CD4-positive, alpha-beta T cell treated with Interleukin-6 for 4 hours (primary cell): ENCODE results near the gene EGR4.

Experiments
- DNase-seq: peaks from one replicate; pipeline ENCODE4 v3.0.0-alpha.2; 2020; ENCODE audit warnings: mixed read lengths

Gene EGR4

DNA sequence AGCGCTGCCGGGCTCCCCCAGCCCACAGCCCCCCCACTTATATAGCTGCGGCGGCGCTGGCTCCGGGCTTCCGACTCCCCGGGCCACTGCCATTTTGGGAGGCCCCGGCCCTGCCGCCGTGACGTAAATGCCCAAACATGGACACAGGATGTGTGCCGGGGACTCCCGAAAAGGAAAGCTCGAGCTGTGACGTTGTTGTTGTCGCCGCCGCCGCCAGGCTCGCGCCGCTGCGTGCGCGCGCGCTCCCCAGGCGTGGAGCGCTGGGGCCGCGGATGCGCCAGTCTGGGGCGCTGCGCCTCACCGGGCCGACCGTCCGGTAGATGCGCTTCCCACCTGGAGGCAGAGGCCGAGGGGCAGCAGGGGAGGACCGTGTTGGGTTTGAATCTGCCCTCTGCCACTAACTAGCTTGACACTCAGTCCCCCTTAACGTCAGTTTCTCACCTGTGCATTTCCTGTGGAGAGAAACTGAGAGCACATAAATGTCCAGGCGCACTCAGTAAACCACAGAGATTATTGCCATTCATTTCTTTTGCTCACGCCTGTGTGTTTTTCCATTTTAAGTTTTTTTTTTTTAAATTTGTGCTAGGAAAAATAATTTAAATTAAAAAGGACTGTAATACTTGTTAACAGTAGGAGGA is at the start of gene EGR4:
Gene EGR4, minus strand, starts transcription at position 15 of the 638 bp plus-strand sequence. CDS start 231 bp downstream, outside the sequence.
- DNase-seq: peak; percentile 86

DNA sequence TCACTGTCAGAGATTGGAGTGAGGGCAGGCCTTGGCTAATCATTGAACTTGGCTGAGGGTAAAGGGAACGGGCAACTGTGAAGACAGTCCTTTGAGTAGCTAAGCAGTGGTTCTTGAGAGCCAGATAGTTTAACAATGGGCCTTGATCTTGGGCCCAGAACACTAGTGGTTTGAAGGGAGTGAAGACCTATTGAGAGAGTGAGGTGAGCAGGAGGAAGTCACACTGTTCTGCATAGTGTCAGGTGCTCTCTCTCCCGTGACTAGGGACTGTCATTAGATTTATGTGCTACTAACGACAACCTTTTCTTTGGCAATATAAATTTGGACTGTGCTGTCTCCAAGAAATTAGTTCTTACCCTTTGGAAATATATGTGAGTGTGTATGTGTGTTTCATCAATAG is 47.7 kb upstream of the EGR4 start:
- DNase-seq: no peak

DNA sequence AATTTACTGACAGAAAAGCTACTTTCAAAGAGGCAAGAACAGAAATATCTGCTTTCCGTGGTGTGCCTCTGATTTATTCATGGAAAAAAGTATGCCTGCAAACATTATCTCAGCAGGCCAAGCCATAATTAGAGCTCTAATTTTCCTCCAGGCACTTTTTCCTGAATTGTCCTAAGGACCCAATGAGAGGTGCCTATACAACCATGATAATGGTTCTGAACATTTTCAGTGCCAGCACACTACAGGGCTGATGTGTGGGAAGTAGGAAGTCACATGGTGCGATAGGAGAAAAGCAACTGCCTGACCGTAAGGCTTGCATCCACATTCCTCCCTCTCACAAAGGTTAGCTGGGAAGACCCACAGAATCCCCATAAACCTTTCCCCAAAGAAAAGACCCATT is 45.9 kb upstream of the EGR4 start:
- DNase-seq: no peak

DNA sequence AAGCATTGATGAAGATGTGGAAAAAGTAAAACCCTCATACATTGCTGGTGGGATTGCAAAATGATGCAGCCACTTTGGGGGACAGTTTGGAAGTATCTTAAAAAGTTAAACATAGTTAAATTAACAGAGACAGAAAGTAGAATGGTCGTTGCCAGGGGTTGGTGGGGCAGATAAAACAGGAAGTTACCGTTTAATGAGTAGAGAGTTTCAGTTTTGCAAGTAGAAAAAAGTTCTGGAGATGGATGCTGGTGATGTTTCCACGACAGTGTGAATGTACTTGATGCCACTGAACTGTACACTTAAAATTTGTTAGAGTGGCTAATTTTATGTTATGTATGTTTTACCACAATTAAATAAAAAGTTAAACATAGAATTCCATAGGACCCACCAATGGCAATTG is 44.5 kb upstream of the EGR4 start:
- DNase-seq: no peak

DNA sequence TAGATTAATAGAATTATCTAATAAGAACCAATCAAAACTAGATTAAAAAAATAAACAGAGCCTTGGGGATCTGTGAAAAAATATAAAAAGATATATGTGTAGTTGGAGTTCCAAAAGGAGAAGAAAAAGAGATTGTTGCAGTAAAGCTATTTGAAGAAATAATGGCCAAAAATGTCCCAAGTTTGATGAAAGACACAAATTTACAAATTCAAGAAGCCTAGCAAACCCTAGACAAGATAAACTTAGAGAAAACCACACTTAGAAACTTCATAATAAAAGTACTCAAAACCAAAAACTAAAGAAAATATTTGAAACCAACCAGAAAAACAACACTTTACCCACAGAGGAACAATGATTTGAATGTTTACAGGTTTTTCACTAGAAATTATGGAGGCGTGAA is 41.3 kb upstream of the EGR4 start:
- no peak for DNase-seq

DNA sequence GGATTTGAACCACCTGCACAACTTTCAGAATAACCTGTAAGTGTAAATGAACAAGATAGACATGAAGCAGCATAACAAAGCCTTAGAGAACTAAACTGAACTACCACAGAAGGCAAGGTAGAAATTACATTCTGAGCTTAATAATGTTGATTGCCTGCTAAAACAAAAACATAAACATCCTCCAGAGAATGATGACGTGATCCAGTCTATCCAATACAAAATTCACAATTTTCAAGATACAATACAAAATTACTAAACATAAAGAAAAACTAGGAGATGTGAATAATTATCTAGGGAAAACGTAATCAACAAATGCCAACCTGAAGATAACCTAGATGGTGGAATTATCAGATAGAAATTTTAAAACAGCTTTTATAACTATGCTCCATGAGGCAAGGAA is 40.7 kb upstream of the EGR4 start:
- DNase-seq: no peak

DNA sequence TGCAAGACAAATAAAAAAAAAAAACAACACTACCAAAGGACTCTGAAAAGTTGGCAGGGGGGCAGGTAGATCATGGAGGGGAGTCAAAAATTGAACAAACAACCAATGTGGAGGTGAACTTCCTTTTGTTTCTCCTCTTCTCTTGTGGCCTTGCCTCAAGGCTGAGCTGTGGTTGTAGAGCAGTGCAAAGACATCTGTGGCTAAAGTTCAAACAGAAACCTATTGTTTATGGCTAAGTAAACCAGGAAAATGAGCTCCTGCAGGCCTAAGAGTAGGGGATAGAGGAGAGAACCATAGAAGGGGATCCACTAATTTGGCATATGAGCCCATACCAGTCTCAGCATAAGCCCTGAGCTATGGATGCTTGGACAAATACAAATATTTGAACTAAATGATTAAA is 40.2 kb upstream of the EGR4 start:
- no peak for DNase-seq

DNA sequence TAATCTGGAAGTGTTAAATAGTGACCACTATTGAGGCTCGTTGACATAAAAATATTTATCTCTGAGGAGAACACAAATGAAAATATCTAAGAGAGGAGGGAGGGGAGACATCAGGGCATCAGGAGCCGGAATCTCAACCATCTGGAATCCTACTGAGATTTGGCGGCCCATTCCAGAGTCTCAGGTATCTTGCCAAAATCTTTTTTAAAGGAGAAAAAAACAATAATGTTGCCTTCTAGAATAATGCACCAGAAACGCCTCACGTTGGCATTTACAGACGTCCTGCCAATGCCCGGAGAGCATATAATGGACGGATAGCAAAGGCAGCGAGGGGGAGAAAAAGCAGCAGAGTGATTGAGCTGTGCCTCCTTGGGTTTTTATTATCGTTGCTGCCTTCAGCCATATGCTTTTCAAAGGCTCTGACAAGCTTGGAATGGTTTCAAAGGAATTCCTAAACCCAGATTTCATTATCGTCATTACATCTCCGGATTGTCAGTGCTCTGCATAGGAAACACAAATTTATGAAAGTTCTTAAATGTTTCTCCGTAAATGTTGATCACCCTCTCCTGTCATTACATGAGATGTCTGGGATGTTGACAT is 30.9 kb upstream of the EGR4 start:
- no peak for DNase-seq

DNA sequence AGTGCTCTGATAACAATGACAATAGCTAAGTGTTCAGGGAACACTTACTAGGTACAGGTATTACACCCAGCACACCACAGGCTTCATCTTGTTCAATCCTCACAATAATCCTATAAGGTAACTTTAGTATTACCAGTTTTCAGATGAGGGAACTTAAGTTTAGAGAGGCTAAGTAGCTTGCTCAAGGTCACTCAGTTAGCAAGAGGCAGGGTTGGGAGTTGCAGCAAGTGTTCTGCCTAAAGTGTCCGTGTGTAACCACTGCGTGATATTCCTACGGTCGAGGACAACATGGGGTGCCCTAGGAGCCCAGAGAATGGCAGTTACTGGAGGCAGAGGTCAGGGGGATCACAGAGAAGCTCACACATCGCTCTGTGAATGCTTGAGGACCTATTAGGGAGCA is 30.2 kb upstream of the EGR4 start:
- no peak for DNase-seq

DNA sequence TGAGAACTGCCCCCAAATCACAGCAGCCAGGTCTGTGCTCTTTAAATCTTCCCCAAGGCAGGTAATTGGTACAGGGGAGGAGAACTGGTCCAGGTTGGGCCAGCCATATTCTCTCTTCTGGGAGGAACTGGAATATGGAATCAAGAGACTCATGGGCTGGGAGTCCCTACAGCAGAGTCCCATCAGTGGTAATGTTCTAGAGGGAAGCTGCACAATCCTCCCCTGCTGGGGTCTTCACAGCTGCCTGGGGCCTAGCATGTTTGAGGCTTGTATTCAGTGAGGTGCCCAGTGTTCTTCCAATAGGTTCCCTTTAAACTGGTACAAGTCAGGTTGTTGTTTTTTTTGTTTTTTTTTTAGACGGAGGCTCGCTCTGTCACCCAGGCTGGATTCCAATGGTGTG is 21.1 kb upstream of the EGR4 start:
- DNase-seq: no peak

DNA sequence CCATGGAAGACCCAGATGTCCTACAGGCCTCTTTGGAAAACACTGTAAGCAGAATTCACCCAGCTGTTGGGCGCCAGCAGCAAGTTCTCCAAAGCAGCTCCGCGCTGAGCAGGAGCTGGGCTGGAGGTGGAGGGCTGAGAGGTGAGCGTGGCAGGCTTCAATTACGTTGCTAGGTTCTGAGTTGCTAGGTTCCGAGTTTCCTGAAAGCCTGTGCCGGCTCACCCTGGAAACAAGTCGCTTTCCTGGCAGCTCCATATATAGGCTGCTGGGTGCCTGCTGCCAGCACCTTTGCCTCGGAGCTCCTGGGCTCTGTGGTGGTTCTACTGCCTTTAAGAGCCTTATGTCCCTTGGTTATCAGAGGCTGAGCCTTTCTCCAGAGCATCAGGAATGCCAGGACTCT is 14.4 kb upstream of the EGR4 start:
- DNase-seq: no peak

DNA sequence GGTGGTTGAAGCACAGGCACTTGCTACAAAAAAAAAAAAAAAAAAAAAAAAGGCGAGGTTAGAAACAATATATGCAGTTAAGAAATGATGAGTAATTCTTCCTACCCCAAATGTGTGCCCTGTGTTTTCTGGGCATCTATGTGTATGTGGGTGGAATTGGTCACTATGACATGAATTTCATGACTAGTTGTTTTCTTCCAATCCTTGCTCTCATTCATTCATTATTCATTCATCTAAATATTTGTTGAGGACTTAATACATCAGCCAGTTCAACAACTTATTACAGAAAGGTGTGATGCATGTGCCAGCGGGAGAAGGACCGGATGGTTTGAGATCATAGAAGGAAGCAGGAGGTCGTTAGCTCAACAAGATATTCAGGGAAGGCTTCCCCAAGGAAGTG is 8.3 kb upstream of the EGR4 start:
- DNase-seq: no peak

DNA sequence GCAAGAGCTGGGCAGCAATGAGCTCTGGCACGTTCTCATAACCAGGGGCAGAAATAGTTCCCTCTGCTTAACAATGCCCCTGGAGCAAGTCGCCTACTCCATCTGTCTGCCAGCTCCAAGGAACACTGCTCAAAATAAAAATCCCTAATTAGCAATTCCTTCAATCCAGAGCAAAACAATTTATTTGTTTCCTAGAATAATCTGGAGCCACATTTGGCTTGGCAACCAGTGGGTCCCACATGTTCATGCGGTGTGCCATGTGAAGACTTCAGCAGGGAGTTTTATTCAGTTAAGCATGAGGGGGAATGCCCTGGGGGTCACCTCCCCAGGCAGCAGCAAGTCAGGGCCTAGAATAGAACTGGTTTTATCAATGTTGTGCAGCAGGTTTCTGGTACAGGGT is 7.6 kb upstream of the EGR4 start:
- DNase-seq: no peak

DNA sequence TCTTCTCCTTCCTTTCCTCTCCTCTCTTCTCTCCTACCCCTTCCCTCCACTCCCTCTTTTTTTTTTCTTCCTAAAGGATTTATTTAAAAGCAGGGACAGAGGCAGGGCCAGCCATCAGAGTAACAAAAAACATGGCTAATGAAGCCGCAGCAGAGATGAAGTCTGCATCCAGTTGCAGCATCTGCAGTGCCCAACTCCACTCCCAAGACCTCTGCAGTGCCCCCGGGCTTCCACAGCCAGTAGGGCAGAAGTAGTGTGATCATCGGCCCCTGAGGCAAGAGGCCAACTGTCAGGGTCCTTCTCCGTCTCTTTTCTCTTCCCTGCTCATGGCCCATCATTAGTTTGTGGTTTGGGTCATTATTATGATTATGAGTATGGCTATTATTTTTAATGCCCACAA is 4.2 kb upstream of the EGR4 start:
- no peak for DNase-seq

DNA sequence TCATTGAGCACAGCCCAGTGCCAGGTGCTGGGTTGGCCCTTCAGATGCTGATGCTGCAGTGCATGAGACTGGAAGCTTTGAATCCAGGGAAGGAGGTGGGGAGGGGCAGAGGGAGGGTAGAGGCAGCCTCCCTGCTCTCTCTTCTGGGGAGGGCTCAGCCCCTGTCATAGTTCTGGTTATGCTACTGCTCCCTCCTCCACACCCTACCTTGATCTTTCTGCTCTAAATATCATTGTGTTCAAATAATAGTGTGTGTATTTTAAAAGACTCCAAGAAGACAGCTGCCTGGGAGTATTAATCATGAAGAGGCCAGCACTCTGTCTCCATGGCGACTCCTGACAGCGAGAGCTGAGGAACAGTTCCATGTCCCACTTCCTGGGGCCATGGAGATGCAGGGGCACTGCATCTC is 3.8 kb upstream of the EGR4 start:
- no peak for DNase-seq

DNA sequence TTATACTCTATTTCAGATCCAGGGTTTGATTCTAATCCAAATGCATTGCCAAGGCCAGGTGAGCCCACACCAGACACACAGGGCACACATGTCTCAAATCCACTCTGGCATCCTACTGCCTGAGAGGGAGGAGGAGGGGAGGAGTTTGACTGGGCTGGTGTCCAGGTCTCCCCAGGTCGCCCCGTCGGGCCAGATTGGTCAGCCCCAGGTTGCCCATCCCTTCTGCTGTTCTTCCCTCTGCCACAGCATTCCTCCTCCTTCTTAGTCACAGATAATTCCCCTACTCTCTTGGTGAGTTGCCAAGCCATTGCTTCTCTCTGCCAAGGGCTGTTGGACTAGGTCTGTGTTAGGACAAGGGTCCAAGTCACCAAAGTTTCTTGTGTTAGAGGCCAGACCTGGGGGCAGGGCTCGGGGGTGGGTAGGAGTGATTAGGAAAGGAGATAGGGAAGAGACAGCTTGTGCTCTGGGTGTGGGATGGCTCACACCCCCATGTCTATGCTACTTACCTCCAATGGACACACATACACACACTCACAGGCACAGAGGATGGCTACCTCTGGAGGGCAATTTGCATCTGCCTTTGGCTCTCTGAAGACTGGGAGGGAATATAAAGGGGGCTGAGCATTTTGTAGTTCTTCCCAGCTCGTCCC is 2.5 kb upstream of the EGR4 start:
- DNase-seq: no peak

DNA sequence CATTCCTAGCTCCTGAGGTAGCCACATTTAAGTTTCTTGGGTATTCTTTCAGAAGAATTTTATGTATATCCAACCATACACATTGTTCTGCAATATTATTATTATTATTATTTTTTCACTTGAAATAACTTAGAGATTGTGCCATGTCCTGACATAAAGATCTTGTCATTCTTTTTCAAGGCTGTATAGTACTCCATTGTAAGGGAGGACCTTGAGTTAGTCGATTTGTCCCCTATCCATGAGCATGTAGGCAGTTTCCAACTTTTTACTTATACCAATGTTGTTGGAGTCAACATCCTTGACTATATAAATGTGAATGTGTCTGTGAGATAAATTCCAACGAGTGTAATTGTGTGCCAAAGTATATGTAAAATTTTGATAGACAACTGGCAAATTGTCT is 891 bp upstream of the EGR4 start:
- no peak for DNase-seq

DNA sequence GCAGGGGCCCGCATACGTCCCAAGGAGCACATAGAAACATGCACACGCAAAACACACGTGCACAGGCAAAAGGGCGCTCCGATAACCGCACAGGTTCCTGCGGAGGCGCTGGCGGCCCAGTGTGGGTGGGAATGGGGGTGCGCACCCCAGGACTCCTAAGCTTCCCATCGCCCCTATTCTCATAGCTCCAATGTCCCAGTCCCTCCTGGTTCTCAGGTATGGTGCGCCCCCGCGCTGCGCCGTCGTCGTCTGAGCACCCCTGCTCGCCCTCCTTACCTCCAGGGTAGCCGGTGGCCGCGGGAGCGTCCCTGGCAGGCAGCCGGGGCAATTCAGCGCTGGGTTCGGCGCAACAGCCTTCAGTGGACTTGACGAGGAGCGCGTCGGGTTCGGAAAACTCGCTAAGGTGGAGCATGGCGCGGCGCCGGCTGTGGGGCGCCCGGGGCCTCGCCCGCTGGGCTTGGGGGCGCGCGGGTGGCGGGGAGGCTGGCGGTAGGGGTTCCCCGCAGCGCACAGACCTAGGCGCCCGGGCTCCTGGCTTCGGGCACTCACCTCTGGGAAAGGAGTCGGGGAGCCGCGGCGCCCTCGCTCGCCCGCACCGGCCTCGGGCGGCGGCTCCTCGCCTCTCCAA is 328 bp downstream of the EGR4 start:
- no peak for DNase-seq

DNA sequence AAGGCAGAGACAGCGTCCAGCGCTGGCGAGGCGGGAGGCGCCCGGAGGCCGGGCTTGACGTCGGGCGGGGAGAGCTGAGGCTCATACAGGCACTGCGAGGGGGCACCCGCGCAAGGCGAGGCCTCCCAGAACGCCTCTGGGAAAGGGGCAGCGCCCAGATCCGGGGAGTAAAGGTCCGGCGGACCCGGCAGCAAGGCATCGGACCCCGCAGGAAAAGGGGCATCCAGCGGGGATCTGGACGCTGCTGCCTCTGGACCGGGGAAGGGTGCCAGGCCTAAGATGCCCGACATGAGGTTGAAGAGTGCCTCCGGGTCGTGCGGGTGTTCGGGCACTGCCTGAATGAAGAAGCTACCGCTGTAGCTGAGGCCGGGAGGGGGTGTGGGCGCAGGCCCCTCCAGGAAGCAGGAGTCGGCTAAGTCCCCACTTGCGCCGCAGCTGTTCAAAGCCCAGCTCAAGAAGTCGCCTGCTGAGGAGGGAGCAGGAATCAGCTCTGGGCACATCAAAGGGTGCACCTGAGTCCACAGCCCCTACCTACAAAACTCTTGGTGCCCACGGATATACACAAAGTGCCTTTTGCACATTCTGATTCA is 937 bp downstream of the EGR4 start:
- no peak for DNase-seq

DNA sequence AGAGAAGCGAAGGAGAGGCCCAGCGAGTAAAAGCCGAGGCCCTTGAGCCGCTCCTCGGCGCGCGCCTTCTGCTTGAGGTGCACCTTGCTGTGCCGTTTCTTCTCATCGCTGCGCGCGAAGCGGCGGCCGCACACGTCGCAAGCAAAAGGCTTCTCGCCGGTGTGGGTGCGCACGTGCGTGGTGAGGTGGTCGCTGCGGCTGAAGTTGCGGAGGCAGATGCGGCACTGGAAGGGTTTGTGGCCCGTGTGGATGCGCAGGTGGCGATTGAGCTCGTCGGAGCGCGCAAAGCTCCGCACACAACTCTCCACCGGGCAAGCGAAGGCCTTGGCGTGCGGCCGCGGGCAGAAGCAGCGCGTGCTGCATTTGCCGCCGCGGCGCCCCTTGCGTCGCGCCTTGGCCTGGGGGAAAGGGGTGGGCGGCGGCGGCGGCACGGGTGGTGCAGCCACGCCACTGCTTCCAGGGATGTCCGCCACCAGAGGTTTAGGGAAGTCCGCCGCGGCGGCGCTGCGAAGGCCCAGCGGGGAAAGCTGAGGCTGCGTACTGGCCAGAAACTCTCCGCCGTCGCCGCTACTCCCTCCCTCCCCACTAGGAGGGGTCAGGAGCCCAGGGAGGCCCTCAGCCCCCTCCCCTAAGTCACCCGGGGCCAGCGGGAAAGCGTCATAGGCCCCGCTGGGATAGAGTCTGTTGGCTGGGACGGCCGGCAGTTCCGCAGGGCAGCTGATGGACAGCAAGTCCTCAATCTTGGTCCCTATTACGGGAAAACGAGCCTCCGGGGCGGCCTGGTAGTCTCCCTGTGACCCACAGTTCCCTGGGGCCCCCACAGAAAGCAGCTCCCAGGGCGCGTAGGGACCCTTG is 1.7 kb downstream of the EGR4 start:
- DNase-seq: peak; percentile 7

DNA sequence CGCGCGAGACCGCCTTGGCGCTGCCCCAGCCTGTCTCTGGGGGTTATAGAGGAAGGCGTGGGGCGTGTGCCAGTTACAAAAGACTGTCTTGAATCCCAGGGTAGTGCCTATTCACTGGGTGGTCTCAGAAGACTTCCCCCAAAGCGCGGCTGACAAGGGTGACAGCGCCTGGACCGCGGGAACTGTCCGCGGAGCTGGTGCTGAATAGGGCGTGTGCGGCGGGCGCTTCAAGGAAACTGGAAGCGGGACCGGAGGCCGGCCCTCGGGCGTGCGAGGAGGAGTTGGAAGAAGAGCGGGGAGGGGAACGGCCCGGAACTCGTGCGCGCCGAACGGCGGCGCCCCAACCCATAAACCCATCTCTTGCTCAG is 2.3 kb downstream of the EGR4 start:
- DNase-seq: peak; percentile 66

DNA sequence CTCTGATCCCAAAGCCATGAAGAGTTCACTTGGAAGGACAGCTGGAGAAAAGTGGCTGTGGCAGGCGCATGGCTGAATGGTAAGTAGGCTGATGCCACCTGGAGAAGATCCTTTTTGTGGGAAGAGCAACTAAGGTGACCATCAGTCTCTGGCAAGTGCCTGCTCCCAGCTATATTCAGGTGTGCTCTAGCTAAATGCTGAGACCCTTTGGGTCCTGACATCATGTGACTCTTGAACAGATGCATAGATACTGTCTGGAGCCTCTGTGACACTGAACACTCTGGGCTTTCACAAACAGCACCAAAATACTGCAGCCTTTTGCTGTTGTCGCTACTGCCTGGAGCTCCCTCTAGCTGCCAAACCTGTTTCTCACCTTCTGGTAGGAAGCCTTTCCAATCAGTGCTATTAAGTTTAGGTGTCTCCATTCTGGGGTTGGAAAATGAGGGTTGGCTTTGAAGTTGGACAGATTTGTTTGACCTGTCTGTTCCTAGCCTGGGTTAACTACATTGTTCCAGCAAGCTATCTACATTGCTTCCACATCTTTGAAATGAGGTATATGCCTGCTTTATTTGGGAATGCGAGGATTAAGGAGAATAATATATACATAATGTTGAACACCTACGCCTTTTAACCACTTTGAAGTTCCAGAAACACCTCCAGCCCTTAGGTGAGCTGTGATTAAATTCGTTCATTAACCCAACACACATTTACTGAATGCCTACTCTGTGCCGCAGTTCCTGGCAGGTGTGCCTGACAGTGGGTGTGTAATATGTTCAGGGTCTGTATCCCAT is 3.1 kb downstream of the EGR4 start:
- peak; percentile 53 for DNase-seq
